ENCODE data around the gene SPCS2.
"Not testable (repeated sequence)": the region's sequence is repeated elsewhere in the genome, so short reads cannot be mapped to it uniquely, and the experiment has no call there.

Gene SPCS2

GRCh38 chr11:75004215-75004614, 55.1 kb downstream of the SPCS2 start:
- no peak for DNase-seq

GRCh38 chr11:75011357-75011756, 62.3 kb downstream of the SPCS2 start:
- no peak for DNase-seq

- no peak for DNase-seq
Measured at GRCh38 chr11:75011872-75012271, 62.8 kb downstream of the SPCS2 start.

- DNase-seq: no peak
Measured at GRCh38 chr11:75013051-75013450, 64.0 kb downstream of the SPCS2 start.

- no peak for DNase-seq
Measured at GRCh38 chr11:75014129-75014528, 65.1 kb downstream of the SPCS2 start.

- not testable (repeated sequence) for DNase-seq
Measured at GRCh38 chr11:75019200-75019599, 70.1 kb downstream of the SPCS2 start.

- not testable (repeated sequence) for DNase-seq
Measured at GRCh38 chr11:75020328-75020727, 71.3 kb downstream of the SPCS2 start.

GRCh38 chr11:75022296-75022695, 73.2 kb downstream of the SPCS2 start:
- no peak for DNase-seq

GRCh38 chr11:75022759-75023396, 73.8 kb downstream of the SPCS2 start:
- DNase-seq: peak; percentile 81

- DNase-seq: no peak
Measured at GRCh38 chr11:75023446-75024067, 74.5 kb downstream of the SPCS2 start.

GRCh38 chr11:75024068-75024449, 75.0 kb downstream of the SPCS2 start:
- DNase-seq: no peak

GRCh38 chr11:75024764-75025211, 75.7 kb downstream of the SPCS2 start:
- no peak for DNase-seq

- DNase-seq: no peak
Measured at GRCh38 chr11:75025561-75025960, 76.5 kb downstream of the SPCS2 start.

- no peak for DNase-seq
Measured at GRCh38 chr11:75028321-75028720, 79.3 kb downstream of the SPCS2 start.
